ENCODE data around the gene ANO9. TPM values are rescaled to one million over a fixed set of nuclear protein-coding genes. Genes with fewer than 3 reads are reported as not detected.

ANO9 gene
- total RNA-seq, 4 donors from 2014 or later, result 0.79 to 3.6 (median 3.1) TPM

GRCh38 chr11:444396-445144 lies 2.8 kb upstream of the ANO9 start:
- ATAC-seq (ENCODE audit: low FRiP score) (no peak), DNase-seq (ENCODE audit: low spot score) (no peak)
- no peak for TF ChIP-seq CTCF (IDR thresholded peaks at IDR 0.05)

- ATAC-seq (ENCODE audit: low FRiP score), result no peak
- DNase-seq (ENCODE audit: low spot score), result no peak
- no peak for TF ChIP-seq CTCF (IDR thresholded peaks at IDR 0.05)
Observed at GRCh38 chr11:443542-444199, 1.9 kb upstream of the ANO9 start.

- no peak for DNase-seq (ENCODE audit: low spot score)
- TF ChIP-seq CTCF (IDR thresholded peaks at IDR 0.05), result no peak
- ATAC-seq (ENCODE audit: low FRiP score), result no peak
Observed at GRCh38 chr11:442611-443081, 835 bp upstream of the ANO9 start.

- DNase-seq (ENCODE audit: low spot score), result no peak
- no peak for TF ChIP-seq CTCF (IDR thresholded peaks at IDR 0.05)
- ATAC-seq (ENCODE audit: low FRiP score), result no peak
Observed at GRCh38 chr11:441043-441417, 781 bp downstream of the ANO9 start.

GRCh38 chr11:440065-441042 lies 1.5 kb downstream of the ANO9 start:
- no peak for TF ChIP-seq CTCF (IDR thresholded peaks at IDR 0.05)
- no peak for ATAC-seq (ENCODE audit: low FRiP score)
- no peak for DNase-seq (ENCODE audit: low spot score)

GRCh38 chr11:439315-440064 lies 2.3 kb downstream of the ANO9 start:
- ATAC-seq (ENCODE audit: low FRiP score) (no peak), DNase-seq (ENCODE audit: low spot score) (no peak)
- no peak for TF ChIP-seq CTCF (IDR thresholded peaks at IDR 0.05)
